AG09319 (cell line): ENCODE results near the gene RBM25.
A peak's percentile ranks its signal among the peaks of the same experiment; 100 is the strongest.
"Not testable (repeated sequence)": the region's sequence is repeated elsewhere in the genome, so short reads cannot be mapped to it uniquely, and the experiment has no call there.

Experiments used
- DNase-seq: peaks from one replicate; pipeline ENCODE4 v3.0.0-alpha.2; 2010; ENCODE audit warnings: low read depth; ENCODE audit errors: extremely low read depth
- TF ChIP-seq, protein P1 (sequence below): IDR thresholded peaks from 2 replicates; pipeline ENCODE4 v1.5.1; 2011; ENCODE audit warnings: low read depth, mild to moderate bottlenecking, inconsistent platforms, low read length, moderate library complexity

The RBM25 gene

DNA sequence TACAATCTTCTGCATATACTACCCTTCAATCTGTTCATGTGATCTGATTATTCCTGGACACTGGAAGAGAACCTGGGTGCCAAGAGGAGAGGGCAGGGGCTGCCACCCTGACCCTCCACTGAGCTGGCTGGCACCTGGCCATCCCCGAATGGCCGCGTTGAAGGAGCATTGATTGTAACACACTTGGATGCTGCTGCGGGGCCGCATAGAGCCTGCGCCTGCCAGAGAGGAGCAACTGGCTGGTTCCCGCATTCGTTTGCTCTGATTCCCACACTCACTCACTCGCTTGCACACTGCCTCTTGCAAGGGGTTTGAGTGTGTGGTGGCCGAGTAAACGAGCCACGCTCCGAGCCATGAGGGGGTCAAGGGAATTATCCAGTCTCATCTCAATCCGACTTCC lies 110.4 kb downstream of the RBM25 start:
- no peak for DNase-seq
- TF ChIP-seq, protein P1, sequence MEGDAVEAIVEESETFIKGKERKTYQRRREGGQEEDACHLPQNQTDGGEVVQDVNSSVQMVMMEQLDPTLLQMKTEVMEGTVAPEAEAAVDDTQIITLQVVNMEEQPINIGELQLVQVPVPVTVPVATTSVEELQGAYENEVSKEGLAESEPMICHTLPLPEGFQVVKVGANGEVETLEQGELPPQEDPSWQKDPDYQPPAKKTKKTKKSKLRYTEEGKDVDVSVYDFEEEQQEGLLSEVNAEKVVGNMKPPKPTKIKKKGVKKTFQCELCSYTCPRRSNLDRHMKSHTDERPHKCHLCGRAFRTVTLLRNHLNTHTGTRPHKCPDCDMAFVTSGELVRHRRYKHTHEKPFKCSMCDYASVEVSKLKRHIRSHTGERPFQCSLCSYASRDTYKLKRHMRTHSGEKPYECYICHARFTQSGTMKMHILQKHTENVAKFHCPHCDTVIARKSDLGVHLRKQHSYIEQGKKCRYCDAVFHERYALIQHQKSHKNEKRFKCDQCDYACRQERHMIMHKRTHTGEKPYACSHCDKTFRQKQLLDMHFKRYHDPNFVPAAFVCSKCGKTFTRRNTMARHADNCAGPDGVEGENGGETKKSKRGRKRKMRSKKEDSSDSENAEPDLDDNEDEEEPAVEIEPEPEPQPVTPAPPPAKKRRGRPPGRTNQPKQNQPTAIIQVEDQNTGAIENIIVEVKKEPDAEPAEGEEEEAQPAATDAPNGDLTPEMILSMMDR, result no peak

DNA sequence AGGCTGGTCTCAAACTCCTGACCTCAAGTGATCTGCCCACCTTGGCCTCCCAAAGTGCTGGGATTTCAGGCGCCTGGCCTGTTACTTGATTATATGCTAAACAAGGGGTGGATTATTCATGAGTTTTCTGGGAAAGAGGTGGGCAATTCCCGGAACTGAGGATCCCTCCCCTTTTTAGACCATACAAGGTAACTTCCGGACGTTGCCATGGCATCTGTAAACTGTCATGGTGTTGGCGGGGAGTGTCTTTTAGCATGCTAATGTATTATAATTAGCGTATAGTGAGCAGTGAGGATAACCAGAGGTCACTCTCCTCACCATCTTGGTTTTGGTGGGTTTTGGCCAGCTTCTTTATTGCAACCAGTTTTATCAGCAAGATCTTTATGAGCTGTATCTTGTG lies 111.5 kb downstream of the RBM25 start:
- DNase-seq, result not testable (repeated sequence)

DNA sequence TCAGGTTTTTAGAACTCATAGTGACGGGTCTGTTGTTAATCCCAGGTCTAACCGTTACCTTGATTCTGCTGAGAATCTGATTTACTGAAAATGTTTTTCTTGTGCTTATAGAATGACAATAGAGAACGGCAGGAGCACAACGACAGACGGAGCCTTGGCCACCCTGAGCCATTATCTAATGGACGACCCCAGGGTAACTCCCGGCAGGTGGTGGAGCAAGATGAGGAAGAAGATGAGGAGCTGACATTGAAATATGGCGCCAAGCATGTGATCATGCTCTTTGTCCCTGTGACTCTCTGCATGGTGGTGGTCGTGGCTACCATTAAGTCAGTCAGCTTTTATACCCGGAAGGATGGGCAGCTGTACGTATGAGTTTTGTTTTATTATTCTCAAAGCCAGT lies 112.4 kb downstream of the RBM25 start:
- TF ChIP-seq, protein P1, result no peak
- DNase-seq, result no peak

DNA sequence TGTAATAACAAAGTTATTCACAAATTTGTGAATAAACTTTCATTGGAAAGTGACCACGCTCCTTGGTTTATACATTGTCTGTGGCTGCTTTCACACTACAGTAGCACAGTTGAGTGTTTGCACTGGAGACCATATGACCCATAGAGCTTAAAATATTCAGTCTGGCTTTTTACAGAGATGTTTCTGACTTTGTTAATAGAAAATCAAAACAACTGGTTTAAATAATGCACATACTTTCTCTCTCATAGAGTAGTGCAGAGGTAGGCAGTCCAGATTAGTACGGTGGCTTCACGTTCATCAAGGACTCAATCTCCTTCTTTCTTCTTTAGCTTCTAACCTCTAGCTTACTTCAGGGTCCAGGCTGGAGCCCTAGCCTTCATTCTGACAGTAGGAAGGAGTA lies 114.2 kb downstream of the RBM25 start:
- no peak for DNase-seq
- TF ChIP-seq, protein P1, result no peak

DNA sequence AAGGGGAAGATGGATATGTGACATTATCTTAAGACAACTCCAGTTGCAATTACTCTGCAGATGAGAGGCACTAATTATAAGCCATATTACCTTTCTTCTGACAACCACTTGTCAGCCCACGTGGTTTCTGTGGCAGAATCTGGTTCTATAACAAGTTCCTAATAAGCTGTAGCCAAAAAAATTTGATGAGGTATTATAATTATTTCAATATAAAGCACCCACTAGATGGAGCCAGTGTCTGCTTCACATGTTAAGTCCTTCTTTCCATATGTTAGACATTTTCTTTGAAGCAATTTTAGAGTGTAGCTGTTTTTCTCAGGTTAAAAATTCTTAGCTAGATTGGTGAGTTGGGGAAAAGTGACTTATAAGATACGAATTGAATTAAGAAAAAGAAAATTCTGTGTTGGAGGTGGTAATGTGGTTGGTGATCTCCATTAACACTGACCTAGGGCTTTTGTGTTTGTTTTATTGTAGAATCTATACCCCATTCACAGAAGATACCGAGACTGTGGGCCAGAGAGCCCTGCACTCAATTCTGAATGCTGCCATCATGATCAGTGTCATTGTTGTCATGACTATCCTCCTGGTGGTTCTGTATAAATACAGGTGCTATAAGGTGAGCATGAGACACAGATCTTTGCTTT lies 114.9 kb downstream of the RBM25 start:
- peak; percentile 31 for DNase-seq
- TF ChIP-seq, protein P1, result peak; percentile 48
